HG03097 (cell line): ENCODE data around the gene SEC23IP.
"Not testable (repeated sequence)": the region's sequence is repeated elsewhere in the genome, so short reads cannot be mapped to it uniquely, and the experiment has no call there.

Experiments used
- ATAC-seq: cut with Tn5 transposase; IDR thresholded peaks from one replicate; pipeline ENCODE4 v1.9.1; 2021; ENCODE audit not compliant: unreplicated experiment, low FRiP score

The SEC23IP gene

DNA sequence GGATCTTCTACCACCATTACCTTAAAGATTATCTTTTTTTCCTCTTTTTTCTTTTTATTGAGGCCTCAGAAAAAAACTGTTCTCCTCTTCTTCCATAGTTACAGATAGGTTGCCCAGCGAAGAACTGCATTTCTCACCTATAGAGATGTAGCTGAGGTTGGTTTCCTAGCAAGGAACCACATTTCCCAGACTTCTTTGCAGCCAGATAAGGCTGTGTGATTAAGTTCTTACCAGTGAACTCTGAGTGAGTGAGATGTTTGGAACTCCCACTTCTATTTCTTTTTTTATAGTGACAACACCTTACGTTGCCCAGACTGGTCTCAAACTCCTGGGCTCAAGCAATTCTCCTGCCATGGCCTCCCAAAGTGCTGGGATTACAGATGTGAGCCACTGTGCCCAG is 14.0 kb upstream of the SEC23IP start:
- ATAC-seq = no peak

DNA sequence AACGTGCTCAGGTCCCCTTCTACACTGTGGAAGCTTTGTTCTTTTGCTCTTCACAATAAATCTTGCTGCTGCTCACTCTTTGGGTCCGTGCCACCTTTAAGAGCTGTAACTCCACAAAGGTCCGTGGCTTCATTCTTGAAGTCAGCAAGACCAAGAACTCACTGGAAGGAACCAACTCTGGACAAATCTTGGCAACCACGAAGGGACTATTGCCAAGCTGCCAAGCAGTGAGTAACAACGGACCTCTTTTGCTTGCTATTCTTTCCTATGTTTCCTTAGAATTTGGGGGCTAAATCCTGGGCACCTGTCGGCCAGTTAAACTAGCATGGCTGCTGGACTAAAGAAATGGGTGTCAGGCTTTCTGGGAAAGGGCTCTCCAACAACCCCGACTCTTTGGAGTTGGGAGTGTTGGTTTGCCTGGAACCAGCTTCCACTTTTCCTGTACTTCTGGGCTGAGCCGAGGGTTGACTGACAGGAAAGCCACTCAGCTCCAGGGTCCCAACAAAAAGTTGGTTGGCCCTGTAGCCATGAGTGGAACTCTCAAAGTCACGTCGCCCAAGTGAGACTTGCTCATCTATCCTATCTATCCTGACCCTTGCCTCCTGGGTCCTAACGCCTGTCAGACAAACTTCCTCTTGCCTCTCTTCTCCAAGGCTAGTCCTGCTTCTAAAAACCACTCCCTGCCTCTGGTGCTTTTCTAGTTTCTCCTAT is 8.5 kb upstream of the SEC23IP start:
- not testable (repeated sequence) for ATAC-seq

DNA sequence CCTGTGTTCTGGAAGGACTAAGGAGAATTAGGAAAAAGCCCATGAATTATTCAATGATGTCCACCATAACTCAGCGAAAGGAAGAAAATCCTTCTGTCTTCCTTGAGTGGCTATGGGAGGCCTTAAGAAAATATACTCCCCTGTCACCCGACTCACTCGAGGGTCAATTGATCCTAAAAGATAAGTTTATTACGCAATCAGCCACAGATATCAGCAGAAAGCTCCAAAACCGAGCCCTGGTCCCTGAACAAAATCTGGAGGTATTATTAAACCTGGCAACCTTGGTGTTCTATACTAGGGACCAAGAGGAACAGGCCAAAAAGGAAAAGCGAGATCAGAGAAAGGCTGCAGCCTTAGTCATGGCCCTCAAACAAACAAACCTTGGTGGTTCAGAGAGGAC is 6.5 kb upstream of the SEC23IP start:
- ATAC-seq = not testable (repeated sequence)

DNA sequence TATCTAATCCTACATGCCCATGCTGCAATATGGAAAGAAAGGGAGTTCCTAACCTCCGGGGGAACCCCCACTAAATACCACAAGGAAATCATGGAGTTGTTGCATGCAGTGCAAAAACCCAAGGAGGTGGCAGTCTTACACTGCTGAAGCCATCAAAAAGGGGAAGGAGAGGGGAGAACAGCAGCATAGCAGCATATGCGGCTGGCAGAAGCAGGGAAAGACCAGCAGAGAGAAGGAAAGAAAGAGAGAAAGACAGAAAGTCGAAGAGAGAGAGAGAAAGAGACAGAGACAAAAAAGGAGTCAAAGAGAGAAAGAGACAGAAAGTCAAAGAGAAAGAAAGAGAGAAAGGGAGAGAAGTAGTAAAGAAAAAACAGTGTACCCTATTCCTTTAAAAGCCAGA is 3.8 kb upstream of the SEC23IP start:
- not testable (repeated sequence) for ATAC-seq

DNA sequence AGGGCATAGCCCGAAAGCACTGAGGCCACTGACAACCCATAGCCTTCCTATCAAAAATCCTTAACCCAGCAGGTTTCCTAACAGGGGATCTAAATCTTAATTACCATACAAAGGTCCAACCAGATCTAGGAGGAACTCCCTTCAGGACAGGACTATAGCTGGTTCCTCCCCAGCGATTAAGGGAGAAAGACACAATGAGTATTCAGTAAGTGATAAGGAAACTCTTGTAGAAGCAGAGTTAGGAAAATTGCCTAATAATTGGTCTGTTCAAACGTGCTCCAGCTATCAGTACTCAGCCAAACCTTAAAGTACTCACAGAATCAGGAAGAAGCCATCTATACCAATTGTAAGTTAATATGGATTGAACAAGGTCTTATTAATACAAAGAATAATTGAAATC is 3.3 kb upstream of the SEC23IP start:
- ATAC-seq = not testable (repeated sequence)

DNA sequence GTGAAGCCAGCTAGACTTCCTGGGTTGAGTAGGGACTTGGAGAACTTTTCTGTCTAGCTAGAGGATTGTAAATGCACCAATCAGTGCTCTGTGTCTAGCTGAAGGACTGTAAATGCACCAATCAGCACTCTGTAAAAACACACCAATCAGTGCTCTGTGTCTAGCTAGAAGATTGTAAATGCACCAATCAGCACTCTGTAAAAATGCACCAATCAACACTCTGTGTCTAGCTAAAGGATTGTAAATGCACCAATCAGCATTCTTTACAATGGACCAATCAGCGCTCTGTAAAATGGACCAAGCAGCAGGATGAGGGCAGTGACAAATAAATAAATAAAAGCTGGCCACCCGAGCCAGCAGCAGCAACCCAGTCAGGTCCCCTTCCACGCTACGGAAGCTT is 2.2 kb upstream of the SEC23IP start:
- ATAC-seq = not testable (repeated sequence)

DNA sequence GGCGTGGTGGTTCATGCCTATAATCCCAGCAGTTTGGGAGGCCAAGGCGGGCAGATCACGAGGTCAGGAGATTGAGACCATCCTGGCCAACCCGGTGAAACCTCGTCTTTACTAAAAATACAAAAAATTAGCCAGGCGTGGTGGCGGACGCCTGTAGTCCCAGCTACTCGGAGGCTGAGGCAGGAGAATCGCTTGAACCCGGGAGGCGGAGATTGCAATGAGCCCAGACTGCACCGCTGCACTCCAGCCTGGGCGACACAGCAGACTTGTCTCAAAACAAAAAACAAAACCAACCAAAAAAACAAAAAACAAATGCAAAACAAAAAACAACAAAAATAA is 712 bp upstream of the SEC23IP start:
- not testable (repeated sequence) for ATAC-seq

DNA sequence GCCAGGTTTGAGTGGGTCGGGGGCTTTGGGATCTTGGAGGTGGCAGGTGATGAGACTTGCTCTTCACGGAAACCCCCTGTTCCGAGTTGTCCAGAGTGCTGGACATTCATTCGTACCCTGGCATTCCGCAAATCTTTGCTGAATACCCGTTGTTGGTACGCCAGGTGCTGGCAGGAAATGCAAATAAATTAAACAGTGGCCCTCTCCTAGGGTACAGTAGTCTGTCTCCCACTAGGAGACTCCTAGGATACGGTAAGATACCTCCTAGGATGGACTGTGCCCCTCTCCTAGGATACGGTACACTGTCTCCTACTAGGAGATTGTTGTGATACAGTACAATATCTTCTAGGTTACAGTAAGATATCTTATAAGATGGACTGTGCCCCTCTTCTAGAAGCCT is 544 bp downstream of the SEC23IP start:
- ATAC-seq = no peak

DNA sequence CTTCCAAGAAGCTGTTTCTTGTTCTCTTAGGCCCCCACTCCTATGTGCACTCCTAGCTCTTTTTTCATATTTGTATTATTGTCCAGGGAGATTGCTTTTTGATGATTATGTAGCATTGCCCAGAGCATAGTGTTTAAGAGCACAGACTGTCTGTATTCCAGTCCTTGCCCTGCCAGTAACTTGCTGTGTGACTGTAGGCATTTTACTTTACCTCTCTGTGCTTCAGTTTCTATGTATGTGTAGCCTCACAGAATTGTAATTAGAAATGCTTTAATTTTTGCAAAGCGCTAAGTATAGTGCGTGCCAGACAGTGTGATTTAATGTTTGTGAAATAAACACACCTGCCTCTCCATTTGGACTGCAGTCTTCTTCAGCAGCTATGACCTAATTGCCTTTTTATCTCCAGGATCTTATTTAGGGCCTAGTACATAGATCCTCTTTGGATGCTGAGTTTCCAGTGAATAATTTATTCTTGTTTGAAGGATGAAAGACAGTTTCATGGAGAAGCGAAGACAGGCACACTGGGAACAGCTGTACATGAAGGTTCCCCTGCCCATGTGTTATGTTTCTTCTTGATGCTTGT is 1.4 kb downstream of the SEC23IP start:
- ATAC-seq = no peak

DNA sequence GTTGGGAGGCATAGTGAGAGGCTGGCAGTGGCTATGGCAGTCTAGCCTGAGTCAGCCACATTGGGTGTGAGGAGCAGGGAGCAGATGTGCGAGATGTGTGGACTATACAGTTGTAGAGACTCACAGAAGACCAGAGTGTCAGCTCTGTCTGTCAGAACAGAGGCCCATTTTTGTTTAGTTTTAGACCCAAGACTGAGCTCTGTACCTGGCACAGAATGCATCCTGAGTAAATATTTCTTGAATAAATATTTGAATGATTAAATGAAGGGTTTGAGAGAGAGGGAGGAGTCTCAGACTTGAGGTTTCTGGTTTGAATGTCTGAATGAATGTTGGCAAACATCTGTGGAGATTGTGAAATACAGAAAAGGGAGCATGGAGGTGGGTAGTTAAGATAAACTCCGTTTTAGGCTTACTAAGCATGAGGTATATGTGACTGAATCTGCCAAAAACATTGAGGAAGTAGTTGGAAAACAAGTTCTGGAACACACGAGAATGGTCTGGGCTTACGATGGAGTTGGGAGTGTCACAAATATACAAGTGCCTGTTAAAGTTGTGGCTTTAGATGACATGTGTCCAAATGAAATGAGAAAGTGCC is 3.6 kb downstream of the SEC23IP start:
- ATAC-seq = no peak

DNA sequence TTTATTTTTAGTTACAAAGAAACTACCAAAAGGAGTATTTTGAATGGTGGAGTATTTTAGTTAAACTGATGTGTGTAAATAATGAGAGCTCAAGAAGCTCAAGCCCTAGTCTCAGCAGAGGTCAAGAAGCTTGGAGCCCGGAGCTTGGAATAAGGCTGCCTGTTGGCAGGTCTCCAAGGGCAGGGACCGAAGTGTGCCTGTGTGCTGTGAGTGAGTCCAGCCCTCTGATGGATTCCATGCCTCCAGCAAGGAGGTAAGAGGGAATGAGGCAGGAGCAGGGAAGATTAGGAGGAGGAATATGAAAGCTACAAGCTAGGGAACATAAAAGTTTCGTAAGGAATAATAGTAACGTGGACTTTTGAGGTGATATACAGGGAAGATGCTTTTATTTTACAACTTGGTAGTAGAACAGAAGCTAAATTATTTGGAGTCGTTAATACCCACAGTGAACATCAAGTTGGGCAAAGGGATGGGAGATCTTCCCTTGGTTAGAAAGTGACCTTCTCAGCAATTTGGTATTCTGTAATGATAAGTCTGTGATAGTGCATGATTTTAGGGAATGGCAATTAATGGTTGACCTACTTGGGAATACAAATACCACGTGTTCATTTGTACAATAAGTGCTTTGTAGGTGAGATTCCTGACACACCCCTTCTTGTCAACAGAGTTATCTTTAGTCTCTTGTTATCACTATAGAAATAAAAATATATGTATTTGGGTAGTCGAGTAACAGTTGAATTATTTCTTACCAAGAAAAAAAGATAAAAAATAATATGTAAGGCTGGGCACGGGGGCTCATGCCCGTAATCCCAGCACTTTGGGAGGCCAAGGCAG is 4.6 kb downstream of the SEC23IP start:
- no peak for ATAC-seq

DNA sequence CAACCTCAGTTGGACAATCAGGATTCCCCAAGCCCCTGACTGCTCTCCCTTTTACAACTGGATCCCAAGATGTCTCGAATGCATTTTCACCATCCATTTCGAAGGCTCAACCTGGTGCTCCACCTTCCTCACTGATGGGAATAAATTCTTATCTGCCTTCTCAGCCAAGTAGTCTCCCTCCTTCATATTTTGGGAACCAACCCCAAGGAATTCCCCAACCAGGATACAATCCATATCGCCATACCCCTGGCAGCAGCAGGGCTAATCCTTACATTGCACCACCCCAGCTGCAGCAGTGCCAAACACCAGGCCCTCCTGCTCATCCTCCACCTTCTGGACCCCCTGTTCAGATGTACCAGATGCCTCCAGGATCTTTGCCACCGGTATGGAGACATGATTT is 6.0 kb downstream of the SEC23IP start:
- no peak for ATAC-seq

DNA sequence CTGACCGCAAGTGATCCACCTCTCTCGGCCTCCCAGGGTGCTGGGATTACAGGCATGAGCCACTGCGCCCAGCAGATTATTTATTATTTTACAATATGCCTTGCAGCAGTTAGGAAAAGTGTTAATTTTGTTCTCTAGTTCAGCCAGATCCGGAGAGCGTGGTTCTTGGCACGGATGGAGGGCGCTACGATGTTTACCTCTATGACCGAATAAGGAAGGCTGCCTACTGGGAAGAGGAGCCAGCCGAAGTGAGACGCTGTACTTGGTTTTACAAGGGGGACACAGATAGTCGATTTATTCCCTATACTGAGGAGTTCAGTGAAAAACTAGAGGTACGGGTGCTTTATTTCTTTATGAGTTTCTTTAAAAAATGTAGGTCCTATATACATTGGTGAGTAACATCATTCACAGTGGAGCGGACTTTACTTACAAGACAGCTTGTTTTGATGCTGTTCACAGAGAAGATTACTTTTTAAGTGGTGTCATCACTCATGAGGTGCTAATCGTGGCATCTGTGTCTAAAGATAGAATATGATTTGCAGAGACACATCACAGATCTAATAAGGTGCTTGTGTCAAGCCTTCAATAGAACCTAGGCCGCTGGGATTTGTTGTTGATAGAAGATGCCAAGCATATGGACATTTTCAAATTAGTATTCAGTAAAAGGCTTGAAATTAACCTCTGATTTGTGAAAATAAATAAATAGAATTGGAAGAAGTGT is 11.6 kb downstream of the SEC23IP start:
- no peak for ATAC-seq

DNA sequence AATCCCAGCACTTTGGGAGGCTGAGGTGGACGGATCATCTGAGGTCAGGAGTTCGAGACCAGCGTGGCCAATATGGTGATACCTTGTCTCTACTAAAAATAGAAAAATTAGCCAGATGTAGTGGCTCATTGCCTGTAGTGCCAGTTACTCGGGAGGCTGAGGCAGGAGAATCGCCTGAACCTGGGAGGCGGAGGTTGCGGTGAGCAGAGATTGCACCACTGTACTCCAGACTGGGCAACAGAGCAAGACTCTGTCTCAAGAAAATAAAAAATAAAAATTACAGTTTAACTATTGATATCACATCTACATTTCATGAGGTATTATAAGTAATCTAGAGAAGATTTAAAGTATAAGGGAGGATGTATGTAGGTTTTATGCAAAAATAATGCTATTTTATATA is 15.2 kb downstream of the SEC23IP start:
- ATAC-seq = not testable (repeated sequence)

DNA sequence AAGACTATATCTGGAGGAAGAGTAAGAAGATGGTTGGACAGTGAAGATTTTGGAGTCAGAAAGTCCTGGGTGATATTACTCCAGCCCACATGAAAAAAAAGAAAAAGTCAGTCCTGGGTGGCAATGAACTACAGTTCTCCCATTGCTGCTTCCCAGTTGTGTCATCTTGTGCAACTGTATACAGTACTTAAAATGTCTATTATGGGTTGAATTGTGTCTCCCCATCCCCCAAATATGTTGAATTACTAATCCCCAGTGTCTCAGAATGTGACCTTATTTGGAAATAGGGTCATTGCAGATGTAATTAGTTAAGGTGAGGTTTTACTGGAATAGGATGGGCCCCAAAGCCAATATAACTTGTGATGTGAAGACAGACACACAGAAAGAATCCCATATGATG is 15.6 kb downstream of the SEC23IP start:
- ATAC-seq = no peak

DNA sequence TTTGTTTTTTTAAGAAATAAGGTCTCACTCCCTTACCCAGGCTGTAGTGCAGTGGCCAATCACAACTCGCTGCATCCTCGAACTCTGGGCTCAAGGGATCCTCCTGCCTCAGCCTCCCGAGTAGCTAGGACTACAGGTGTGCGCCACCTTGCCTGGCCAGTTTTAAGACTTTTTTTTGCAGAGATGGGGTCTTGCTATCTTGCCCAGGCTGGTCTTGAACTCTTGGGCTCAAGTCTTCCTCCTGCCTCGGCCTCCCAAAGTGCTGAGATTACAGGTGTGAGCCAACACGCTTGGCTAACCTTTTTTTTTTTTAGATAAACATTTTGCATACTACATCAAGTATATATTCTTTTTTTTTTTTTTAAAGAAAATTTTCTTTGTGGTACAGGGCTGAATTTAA is 18.2 kb downstream of the SEC23IP start:
- ATAC-seq = no peak

DNA sequence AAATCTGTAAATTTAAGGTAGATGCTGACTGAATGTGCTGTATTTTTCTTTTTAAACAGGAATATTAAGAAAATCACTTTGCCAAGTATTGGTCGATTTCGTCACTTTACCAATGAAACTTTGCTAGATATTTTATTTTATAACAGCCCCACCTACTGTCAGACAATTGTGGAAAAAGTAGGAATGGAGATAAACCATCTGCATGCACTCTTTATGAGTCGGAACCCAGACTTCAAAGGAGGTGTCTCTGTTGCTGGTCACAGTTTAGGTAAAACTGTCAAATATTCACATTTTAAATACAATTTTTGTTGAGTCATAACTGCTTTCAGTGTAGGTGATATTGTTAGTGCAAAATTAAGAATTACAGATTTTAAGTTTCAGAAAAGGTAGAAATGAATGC is 25.2 kb downstream of the SEC23IP start:
- no peak for ATAC-seq

DNA sequence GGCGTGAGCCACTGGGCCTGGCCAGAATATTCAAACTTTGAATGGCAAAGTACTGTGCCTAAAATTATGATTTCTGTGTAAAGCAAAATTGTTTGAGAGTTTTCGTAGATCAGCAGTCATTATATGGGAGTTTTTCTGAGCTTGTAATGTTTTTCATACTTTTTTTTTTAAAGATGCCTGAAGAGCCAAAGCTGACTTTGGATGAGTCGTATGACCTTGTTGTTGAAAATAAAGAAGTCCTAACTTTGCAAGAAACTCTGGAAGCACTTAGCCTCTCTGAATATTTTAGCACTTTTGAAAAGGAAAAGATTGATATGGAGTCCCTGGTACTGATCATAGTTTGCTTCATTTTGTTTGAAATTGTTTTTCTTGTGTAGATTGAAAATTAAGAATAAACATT is 26.7 kb downstream of the SEC23IP start:
- no peak for ATAC-seq

DNA sequence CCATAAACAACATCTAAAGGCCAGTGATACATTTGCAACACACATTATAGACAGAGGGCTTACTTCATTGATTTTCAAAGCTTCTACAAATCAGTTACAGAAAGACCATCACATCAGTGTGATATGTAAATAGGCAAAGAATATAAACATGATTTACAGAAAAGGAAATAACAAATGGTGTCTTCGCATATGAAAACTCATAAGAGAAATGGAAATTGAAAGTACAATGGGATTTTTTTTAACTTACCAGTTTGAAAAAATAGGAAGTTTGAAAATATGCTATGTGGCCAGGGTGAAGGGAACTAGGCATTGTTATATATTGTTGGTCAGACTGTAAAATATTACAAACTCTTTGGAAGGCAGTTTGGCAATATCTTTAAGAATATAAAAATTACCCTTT is 27.3 kb downstream of the SEC23IP start:
- ATAC-seq = no peak

DNA sequence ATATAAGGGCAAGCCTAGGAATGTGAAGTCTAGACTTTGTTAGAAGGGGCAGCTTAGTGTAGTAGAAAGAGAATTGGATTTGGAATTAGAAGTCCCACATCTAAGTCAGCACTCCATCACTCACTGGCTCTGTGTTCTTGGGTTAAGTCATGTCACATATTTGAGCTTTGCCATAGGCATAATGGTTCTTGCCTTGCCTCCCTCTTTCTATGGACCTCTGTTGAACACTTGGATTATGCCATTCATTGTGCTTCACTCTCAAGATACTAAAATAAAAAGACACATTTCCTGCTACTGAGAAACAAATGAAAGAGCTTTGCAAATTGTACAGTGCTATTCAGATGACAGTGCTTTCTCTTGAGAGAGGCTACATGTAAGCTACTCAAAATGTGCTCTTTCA is 35.9 kb downstream of the SEC23IP start:
- ATAC-seq = no peak

DNA sequence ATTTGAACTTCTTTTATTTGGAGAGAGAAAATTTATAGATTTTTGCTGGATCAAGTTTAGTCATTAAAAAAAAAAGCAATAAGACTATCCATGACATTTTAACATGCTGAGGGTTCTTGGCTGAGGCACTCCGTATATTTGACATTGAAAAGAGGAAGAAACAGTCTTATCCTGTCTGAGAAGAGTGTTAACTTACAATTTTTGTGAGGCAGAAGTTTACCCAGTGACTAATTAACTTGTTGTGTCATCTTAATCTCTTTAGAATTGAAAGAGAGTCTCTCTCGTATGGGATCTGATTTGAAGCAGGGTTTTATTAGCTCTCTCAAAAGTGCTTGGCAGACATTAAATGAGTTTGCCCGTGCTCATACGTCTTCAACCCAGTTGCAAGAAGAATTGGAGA is 39.3 kb downstream of the SEC23IP start:
- ATAC-seq = no peak
